HepG2 (cell line): ENCODE measurements around the gene NCS1.

Source experiments
- BCLAF1 ChIP-seq: fragments of 450-650 bp; IDR thresholded peaks from 2 replicates; pipeline ENCODE4 v1.6.1; 2017; ENCODE audit warnings: mild to moderate bottlenecking
- CBFB ChIP-seq: sonication (generic); formaldehyde crosslinking; IDR thresholded peaks from 2 replicates; pipeline ENCODE4 v1.4.0; 2020; ENCODE audit warnings: missing genetic modification reagents
- CTCF ChIP-seq: sonication (generic); formaldehyde crosslinking; IDR thresholded peaks from 2 replicates; pipeline ENCODE4 v1.5.0; 2020; ENCODE audit warnings: mild to moderate bottlenecking, missing genetic modification reagents, moderate library complexity
- GATAD2A ChIP-seq: IDR thresholded peaks from 2 replicates; pipeline ENCODE4 v1.6.1; 2016
- HOXA7 ChIP-seq: sonication (generic); formaldehyde crosslinking; IDR thresholded peaks from 2 replicates; pipeline ENCODE4 v1.8.1; 2022; ENCODE audit warnings: mild to moderate bottlenecking, missing genetic modification reagents, moderate library complexity
- IRF2 ChIP-seq: IDR thresholded peaks from 2 replicates; pipeline ENCODE4 v1.6.1; 2018; ENCODE audit warnings: missing genetic modification reagents, missing compliant biosample characterization
- MYC ChIP-seq: sonication (generic); formaldehyde crosslinking; IDR thresholded peaks from 2 replicates; pipeline ENCODE4 v1.9.0; 2021; ENCODE audit warnings: missing genetic modification reagents, borderline replicate concordance
- NBN ChIP-seq: fragments of 450-650 bp; conservative IDR thresholded peaks from 2 replicates; pipeline ENCODE4 v1.6.1; 2017
- POLR2A ChIP-seq, 2 experiments: IDR thresholded peaks; 2 replicates each; pipeline ENCODE4 v1.6.1; 2011; ENCODE audit warnings: low read depth in 2 of 2, low read length in 2 of 2, mild to moderate bottlenecking in 1 of 2, moderate library complexity in 1 of 2; ENCODE audit not compliant: insufficient read depth in 1 of 2
- REST ChIP-seq, 2 experiments: IDR thresholded peaks; 2 replicates each; pipeline ENCODE4 v1.6.1; 2011 to 2012; ENCODE audit warnings: low read length in 2 of 2, borderline replicate concordance in 1 of 2, low read depth in 1 of 2, mild to moderate bottlenecking in 1 of 2, moderate library complexity in 1 of 2
- SMC3 ChIP-seq: IDR thresholded peaks from 2 replicates; pipeline ENCODE4 v1.6.1; 2011; ENCODE audit warnings: low read length, improper control_type of control experiment
- ZBTB38 ChIP-seq: sonication (generic); formaldehyde crosslinking; IDR thresholded peaks from 2 replicates; pipeline ENCODE4 v1.5.1; 2020; ENCODE audit warnings: mild to moderate bottlenecking, missing genetic modification reagents

DNA sequence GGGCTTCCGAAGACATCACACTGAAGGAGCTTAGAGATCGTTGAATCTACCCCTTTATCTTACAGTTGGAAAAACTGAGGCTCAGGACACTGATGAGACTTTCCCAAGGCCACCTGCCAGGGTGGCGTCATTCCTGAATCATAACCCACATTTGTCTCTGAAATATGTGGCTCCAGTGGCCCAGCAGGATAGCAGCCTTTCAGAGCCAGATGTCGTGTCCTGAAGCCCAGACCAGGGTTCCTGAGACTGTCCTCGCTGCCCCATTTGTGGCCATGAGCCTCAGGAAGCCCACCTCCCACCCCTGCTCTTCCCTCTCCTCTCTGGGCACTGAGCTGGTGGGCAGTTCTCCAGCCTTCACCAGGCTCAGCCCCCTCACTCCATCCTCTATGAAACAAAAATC, 95.7 kb downstream of the NCS1 start:
- TF ChIP-seq ZBTB38 (no peak), MYC (CRISPR knock-in tag) (no peak), CBFB (CRISPR knock-in tag) (no peak), NBN (no peak), IRF2 (CRISPR knock-in tag) (no peak), POLR2A (IDR thresholded peaks at IDR 0.05; ENCODE audit: insufficient read depth in 1 of 2, low read depth in 2 of 2, low read length in 2 of 2) (no peak), GATAD2A (CRISPR knock-in tag) (no peak), HOXA7 (CRISPR knock-in tag) (no peak), REST (IDR thresholded peaks at IDR 0.05; ENCODE audit: borderline replicate concordance in 1 of 2, low read depth in 1 of 2, low read length in 2 of 2) (no peak), CTCF (no peak), BCLAF1 (no peak), SMC3 (no peak)
